ENCODE data around the gene PEX5.

PEX5 gene

GRCh38 chr12:7189398-7190267 lies at the start of gene PEX5:
Gene PEX5 (plus strand): TSS chr12:7189686. CDS start chr12:7190378, 692 bp downstream.
- no peak for TF ChIP-seq CTCF (IDR thresholded peaks at IDR 0.05; ENCODE audit: low read depth, low read length)
- peak within 1 kb of the TSS; percentile 82 for H3K4me3 ChIP-seq (ENCODE audit: low read depth, low read length)

- no peak overlapping the region for H3K4me3 ChIP-seq (ENCODE audit: low read depth, low read length)
- TF ChIP-seq CTCF (IDR thresholded peaks at IDR 0.05; ENCODE audit: low read depth, low read length), result no peak
These were observed 48.0 kb upstream of the PEX5 start for GRCh38 chr12:7141351-7142005.

- H3K4me3 ChIP-seq (ENCODE audit: low read depth, low read length), result no peak overlapping the region
- TF ChIP-seq CTCF (IDR thresholded peaks at IDR 0.05; ENCODE audit: low read depth, low read length), result peak; percentile 89
These were observed 47.3 kb upstream of the PEX5 start for GRCh38 chr12:7142056-7142644.

- TF ChIP-seq CTCF (IDR thresholded peaks at IDR 0.05; ENCODE audit: low read depth, low read length), result no peak
- H3K4me3 ChIP-seq (ENCODE audit: low read depth, low read length), result no peak overlapping the region
These were observed 46.5 kb upstream of the PEX5 start for GRCh38 chr12:7142809-7143465.

GRCh38 chr12:7143564-7143963 lies 45.9 kb upstream of the PEX5 start:
- TF ChIP-seq CTCF (IDR thresholded peaks at IDR 0.05; ENCODE audit: low read depth, low read length), result no peak
- H3K4me3 ChIP-seq (ENCODE audit: low read depth, low read length), result no peak overlapping the region

- TF ChIP-seq CTCF (IDR thresholded peaks at IDR 0.05; ENCODE audit: low read depth, low read length), result peak; percentile 12
- H3K4me3 ChIP-seq (ENCODE audit: low read depth, low read length), result no peak overlapping the region
These were observed 44.9 kb upstream of the PEX5 start for GRCh38 chr12:7144414-7145120.

Data from WI38 (cell line).